Stimulated activated CD4-positive, alpha-beta T cell treated with anti-CD3 and anti-CD28 coated beads, Interleukin-1b, Interleukin-23, amount 100 ng/mL, for 4 hours (primary cell): ENCODE results near the gene ZNF91.
"Not testable (repeated sequence)": the region's sequence is repeated elsewhere in the genome, so short reads cannot be mapped to it uniquely, and the experiment has no call there.

Source experiments
- DNase-seq, 2 donors: peaks; one replicate each; pipeline ENCODE4 v3.0.0-alpha.2; 2020; ENCODE audit warnings: low read depth in 2 of 2

Gene ZNF91

GRCh38 chr19:23318941-23319340 is 76.3 kb downstream of the ZNF91 start:
- DNase-seq: not testable (repeated sequence)

GRCh38 chr19:23318143-23318542 is 77.1 kb downstream of the ZNF91 start:
- DNase-seq: no peak

GRCh38 chr19:23315286-23315685 is 80.0 kb downstream of the ZNF91 start:
- no peak for DNase-seq

- DNase-seq: no peak
Observed at GRCh38 chr19:23314505-23315251, 80.6 kb downstream of the ZNF91 start.

GRCh38 chr19:23313196-23313595 is 82.1 kb downstream of the ZNF91 start:
- no peak for DNase-seq

- no peak for DNase-seq
Observed at GRCh38 chr19:23312515-23312914, 82.8 kb downstream of the ZNF91 start.

GRCh38 chr19:23311551-23311950 is 83.7 kb downstream of the ZNF91 start:
- no peak for DNase-seq

GRCh38 chr19:23310729-23311211 is 84.5 kb downstream of the ZNF91 start:
- no peak for DNase-seq

GRCh38 chr19:23309926-23310325 is 85.3 kb downstream of the ZNF91 start:
- no peak for DNase-seq

GRCh38 chr19:23305555-23305954 is 89.7 kb downstream of the ZNF91 start:
- DNase-seq: no peak

- DNase-seq: no peak
Observed at GRCh38 chr19:23304238-23304637, 91.0 kb downstream of the ZNF91 start.

- DNase-seq: no peak
Observed at GRCh38 chr19:23294141-23294540, 101.1 kb downstream of the ZNF91 start.

GRCh38 chr19:23289966-23290365 is 105.3 kb downstream of the ZNF91 start:
- DNase-seq: not testable (repeated sequence)
